HG02970 (cell line): ENCODE measurements around the gene OPRM1.
"Not testable (repeated sequence)": the region's sequence is repeated elsewhere in the genome, so short reads cannot be mapped to it uniquely, and the experiment has no call there.

ENCODE experiments used
- ATAC-seq: cut with Tn5 transposase; IDR thresholded peaks from one replicate; pipeline ENCODE4 v1.9.1; 2021; ENCODE audit warnings: mild to moderate bottlenecking, moderate library complexity, moderate number of reproducible peaks; ENCODE audit not compliant: unreplicated experiment, low FRiP score

Gene OPRM1

DNA sequence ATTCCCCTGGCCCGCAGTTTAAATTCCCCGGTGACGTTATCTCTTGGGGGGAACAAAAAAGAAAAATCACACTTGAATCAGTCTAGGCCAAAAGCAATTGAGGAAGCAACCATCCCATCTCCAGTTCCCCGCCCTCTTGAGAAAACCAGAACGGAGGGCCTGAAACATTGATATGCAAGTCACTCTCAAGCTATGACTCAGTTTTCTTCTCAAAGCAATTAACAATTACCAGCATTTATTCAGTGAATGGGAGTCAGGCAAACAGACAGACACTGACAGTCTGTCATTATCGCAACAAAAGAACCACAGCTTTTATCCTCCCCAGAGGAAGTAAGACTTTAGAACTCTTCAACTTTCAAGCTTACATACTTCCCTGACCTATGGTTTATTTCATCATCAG, 100.9 kb downstream of the OPRM1 start:
- no peak for ATAC-seq

DNA sequence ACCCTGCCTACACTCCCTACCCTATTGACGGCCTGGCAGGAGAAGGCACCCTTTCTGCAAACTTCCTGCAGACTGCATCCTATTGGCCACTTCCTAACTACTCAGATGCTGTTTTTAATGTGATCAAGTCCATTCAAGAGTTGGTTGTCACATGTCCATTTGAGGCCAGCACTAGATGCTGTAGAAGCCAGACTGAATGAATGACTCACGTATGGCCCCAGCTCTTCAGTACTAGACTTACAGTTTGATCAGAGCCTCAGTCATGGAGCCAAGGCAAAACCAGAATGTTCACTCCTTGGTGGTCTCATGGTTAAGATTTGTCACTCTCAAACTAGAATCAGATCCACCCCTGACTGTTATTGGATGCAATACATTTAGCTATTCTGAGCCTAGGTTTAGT, 101.7 kb downstream of the OPRM1 start:
- ATAC-seq: no peak

DNA sequence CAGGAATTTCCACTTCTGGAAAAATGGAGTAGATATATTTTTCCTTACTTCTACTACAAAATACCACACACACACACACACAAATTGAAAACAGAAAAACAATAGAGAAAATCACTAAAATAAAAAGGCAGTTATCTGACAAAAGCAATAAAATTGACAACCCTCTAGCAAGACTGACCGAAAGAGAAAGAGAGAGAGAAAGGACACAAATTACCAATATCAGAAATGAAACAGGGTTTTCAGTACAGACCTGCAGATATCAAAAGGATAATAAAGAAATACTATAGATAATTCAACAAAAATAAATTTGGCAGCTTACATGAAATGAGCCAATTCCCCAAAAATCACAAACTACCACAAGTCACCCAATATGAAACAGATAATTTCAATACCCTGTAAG, 104.7 kb downstream of the OPRM1 start:
- no peak for ATAC-seq

DNA sequence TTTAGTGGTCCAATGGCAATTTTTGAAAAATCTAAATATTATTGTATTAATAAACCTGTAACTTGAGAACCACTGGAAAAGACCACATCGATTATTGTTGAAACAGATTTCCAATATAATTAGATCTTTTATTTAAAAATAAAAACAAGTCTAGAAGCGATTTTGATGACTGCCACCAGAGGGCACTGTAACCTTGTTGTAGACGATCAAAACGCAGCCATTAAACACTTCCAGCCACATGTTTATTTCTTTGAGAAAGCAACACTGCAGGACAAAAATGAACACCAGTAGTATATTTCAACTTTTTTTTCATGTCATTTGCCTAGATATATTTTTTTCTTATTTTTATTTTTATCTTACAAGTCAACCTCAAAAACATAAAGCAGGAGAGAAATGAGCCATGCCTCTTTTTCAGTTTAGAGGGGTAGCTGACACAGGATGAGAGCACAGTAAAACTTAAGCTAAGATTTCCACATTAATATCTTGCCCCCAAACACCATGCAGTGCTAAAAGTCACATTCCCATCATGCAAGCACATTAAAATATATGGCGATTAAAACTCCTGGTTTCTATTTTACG, 115.4 kb downstream of the OPRM1 start:
- ATAC-seq: no peak

DNA sequence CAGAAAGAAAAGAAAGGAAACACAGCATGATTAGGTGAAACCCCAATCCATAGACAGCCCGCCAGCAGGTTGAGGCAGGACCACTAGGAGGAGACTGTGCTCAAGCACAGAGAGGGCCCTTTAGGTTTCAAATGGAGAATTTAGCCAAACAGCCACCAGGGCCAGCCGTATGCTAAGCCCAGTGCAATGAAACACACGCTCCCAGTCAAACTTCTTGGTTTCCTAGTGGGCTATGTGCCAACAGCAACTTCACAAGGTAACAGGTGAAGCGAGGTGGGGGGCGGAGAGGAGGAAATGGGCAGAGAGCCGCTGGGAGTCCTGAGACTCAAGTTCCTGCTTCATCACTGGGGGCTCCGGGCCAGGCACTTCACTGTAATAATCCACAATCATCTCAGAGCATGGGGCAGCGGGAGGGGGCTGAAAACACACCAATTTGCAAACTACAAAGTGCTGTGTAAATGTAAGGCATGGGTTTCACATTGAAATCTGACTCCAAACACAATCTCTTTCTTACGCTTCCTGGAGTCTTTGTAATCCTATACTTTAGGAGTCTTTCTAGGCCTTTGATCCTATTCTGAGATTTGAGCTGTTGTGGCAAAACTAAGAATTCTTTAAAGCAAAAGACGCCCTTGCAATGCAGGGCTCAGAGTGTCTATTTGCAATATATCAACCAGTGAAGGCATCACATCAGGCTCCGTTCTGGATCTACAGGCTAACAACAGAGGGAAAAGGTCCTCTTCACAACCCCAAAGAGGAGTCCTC, 117.3 kb downstream of the OPRM1 start:
- ATAC-seq: peak; percentile 53

DNA sequence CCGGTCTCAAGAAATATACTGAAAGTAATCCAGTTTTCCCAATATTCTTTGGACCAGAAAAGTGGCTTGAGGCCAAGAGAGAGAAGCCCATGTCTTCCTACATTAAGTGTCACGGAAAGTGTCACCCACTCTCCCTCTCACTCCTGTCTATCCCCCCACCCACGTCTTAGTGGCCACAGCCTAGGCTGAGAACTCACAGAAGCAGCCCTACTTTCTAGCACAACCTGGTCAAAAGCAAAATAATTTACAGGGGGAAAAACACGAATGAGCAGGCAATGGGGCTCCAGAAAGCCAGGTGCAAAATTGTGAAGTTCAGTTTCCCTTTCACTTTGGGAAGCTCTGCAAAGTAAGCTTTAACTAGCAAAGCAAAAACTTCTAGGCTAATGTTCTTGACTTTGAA, 118.0 kb downstream of the OPRM1 start:
- no peak for ATAC-seq

DNA sequence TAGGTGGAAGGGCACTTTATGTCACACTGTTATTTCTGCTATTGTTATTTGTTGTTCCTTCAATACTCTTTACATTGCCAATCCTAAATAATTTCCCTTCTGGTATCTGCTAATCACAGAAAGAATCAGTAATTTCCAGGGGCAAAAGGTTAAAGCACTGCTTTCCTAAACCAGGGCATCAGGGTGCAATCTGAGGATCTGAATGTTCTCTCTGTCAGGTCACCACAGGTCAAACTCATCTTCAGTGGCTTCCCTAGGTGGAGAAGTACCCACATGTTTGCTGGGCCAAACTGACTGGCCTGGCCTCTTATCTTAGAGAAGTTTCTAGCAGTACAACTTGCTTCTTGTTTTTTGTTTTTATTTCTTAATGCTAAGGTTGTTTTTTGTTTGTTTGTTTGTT, 118.7 kb downstream of the OPRM1 start:
- no peak for ATAC-seq

DNA sequence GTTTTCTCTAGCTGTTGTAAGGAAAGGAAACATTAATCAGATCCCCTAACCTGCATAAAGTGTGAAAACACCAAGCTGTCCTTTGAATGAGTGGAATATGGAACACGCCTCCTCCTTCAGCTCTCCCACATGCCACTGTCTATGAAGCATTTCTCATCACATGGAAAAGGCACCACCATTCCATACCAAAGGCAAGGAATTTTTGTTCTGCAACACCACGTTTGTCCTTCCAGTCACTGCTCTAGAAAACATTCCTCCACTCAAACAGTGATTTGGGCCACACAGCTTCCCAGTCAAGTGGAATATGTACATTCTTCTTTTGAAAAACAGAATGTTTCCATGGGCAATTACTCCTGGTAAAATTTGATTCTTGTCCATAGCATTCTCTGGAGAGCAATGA, 120.1 kb downstream of the OPRM1 start:
- ATAC-seq: no peak

DNA sequence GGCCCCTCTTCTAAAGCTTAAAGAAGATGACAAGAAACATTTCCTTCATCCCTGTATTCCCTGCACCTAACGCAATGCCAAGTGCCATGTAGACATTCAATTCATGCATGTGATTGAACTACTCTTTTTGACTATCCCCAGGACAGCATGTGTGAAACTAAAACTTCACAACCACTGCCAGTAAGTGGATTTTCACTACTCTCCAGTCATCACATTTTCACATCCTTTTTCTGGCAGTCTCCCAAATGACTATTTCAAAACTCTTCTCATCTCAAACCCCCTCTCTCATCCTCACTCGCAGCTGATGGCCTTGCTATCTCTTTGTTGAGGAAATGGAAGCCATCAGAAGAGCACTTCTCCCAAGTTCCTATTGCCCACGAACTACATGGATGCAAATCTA, 122.6 kb downstream of the OPRM1 start:
- peak; percentile 64 for ATAC-seq

DNA sequence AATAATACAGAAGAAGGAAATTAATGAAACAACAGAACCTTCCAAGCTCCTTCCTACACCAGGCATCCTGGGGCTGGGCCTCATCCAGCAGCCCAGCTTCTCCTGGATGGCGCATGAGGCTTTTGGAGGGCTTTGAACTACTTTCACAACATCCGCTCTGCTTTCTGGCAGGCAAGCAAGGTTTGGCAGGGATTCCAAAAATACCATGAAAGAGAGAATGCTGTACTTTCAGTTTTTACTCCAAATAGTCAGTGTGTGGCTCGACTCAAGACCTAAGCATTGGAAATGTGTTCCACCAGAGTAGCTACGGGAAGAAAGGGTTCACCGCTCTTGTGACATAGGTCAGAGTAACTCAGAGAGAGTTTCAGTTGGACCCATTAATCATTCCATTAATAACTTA, 125.4 kb downstream of the OPRM1 start:
- no peak for ATAC-seq

DNA sequence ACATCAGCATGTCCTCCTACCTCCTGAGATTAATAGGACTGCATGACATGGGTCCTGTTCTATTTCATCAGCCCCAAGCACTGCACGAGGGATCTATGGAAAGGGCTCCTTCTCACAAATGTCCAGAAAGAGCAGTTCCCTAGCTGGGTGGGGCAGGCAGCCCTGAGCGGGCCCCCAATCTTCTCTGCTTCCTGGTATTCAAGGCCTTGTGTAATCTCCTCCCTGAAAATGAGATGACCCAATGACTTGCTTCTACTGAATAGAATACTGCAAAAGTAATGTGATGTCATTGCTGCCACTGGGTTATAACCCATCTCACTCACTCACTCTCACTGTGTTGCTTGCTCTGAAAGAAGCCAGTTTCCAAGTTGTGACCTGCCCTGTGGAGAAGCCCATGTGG, 126.4 kb downstream of the OPRM1 start:
- ATAC-seq: no peak

DNA sequence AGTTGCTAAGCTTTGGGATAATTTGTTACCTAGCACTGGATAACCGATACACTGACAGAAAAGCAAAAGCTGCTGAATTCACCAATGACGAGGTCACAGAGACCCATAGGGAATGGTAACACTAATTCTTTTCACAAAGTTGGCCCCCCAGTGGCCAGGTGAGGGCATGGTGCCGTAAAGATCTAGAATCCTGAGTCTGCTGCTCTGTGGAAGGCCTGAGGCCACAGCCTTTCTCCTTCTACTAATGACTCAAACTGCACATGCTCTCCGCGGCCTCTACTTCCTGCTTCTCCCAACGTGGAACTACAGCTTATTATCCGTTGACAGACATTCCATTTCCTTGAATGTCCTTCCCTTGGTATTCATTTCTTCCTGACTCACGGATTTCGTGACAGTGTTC, 127.1 kb downstream of the OPRM1 start:
- no peak for ATAC-seq

DNA sequence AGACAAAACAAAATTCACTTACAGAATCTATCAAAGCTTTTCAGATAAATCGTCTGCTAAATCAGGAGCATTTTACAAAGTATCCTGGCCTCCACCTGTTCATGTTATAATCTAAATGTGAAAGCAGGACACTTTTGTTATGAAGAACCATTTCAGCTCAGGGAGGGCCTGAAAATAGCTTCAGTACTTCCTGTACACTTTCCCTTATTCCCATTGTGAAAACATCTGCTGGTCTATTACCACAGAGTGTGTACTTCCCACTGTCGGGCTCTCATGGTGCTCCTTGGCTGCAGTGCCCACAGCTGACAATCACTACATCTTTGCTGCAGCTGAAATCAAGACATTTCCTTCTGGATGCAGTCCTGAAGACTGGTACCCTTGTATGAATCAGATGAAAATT, 128.1 kb downstream of the OPRM1 start:
- no peak for ATAC-seq

DNA sequence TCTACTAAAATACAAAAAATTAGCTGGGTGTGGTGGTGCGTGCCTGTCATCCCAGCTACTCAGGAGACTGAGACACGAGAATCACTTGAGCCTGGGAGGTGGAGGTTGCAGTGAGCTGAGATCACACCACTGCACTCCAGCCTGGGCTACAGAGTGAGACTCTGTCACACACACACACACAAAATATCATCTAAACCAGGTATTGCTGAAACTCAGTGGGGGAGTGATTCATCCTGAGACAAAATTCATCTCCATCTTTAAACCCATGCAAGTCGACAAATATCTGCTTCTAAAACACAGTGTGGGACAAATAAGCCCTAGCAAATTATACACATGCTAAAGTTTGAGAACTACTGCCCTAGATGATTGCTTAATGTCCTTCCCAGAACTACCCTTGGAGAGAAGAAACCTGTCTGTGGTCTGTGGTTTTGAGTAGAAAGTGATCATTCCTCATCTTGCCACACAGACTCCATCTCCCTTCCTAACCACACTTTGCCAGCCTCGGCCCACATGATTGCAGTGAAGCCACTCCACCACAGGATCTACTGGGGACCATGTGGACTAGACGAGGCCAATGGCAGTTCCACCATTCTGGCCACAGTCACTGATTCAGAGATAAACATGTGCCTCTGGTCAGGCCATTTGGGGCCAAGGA, 130.3 kb downstream of the OPRM1 start:
- no peak for ATAC-seq

DNA sequence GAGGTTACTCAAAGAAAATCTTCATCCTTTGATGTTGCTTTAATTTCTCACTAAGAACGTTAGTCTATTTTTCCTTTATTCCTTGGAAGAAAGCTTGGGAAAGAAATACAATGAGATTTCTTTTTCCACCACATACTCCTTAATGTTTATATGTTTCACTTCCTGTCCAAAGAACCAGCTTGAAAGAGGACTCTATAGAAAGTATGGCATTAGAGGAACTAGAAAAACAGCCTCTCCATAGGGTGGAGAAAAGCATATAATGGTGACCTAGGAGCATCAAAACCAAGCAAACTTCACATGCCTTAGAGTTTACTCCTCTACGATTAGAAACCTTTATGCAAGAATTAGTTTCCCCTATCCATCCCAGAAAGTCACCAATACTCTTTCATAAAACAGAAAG, 131.1 kb downstream of the OPRM1 start:
- ATAC-seq: no peak

DNA sequence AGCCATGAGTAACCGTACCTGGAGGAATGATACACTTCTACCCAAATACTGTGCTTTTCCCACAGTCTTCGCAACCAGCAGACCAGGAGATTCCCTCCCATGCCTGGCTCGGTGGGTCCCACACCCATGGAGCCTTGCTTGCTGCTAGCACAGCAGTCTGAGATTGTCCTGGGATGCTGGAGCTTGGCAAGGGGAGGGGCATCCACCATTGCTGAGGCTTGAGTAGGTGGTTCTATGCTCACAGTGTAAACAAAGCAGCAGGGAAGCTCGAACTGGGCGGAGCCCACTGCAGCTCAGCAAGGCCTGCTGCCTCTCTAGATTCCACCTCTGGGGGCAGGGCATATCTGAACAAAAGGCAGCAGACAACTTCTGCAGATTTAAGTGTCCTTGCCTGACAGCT, 133.4 kb downstream of the OPRM1 start:
- ATAC-seq: not testable (repeated sequence)

DNA sequence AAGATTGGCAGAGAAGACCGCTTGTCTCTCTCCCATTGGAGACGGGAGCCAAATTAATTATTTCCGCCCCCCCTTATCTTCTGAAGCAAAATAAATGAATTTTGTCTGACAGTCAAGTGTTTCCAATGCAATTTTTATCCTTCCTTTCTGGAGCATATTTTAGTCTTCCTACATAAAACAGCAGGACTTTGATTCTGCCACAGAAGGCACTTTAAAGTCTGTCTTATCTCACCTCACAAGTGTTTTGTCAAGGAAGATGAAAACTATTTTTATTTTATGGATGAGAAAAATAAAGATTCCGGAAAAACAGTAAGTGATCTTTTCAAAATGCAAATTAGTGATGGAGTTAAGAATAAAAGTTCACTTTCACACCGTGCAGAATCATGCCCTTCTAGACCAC, 140.4 kb downstream of the OPRM1 start:
- ATAC-seq: no peak

DNA sequence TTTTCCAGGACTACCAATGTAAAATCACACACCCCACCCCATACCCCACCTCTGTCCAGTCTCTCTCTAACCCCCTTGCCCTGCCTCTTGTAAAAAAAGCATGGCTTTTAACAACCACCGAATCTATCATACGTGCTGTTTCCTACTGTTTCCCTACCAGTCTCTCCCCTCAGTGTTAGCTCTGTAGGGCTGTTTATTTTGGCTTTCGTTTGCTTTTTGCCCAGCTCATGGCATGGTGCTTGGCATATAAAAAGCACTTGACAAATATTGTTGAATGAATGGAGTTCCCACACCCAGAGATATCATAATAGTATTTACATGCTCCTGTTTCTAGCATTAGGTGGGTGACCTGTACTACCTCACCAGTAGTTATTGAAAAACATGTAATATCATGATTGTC, 148.2 kb downstream of the OPRM1 start:
- ATAC-seq: no peak

DNA sequence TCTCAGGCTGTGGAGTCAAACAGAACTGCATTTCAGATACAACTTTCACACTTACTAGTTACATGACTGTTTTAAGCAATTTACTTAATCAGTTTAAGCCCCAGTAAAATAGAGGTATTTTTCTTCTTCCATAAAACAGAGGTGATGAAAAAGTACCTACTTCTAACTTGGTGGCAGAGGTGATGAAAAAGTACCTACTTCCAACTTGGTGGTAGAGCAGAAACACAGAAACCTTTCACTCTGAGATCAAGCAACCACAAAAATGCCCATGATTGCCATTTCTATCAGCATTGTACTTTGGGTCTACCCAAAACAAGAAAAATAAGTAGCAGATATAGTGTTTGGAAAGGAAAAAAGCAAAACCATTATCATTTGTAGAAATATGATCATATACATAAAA, 148.7 kb downstream of the OPRM1 start:
- ATAC-seq: no peak

DNA sequence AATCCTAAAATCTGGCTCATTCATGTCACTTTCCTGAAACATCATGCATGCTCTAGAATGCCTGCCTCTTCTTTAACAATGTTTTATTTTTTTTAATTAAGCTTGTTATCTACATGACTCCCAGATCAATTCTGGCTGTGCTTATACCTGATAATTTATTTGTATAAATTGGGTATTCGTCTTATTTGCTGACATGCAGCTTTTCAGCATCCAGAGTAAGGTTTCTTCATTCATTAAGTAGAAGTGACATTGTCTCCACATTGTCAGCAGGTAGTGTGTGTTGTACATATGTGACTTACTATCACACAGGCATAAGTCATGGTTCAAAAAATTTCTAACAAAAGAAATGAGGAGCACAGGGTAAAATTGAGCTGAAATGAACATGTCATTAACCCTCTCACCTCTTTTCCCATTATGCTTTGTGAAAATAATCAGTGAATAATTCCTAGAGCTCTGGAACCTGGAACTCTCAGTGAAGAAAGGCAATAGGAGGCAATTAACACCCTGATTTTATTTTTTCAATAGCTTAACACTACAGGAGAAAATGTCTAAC, 157.4 kb downstream of the OPRM1 start:
- ATAC-seq: no peak

DNA sequence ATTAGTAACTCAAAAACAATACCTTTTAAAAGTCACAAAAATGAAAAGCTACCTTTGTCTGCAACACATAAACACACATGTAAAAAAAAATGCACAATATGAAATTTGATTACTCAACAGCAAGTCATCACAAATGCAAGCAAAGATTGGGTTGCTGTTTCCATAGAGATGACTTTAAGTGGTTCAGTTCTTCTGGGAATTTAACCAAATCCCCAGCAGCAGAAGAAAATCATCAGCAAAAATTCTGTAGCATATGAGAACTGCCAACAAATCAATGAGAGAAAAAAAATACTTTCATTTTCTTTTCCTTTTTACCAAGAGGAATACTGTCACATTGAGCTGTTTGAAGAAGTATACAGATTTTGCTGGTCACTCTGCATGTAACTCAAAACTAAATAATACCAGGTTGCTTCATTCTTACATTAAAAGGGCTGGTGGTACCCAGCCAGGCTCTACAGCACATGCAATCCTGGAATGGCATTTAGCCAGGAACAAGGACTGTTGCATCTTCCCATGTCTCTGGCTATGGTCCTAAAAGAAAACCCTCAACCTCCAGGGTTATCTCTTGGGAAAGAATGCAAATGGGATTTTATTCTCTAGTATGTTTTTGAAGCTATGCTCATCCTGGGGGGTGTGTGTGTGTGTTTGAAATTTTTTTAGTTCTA, 158.3 kb downstream of the OPRM1 start:
- no peak for ATAC-seq
